K562 (cell line): Measurements from ENCODE around the gene P2RY11. TPM values are rescaled to one million over a fixed set of nuclear protein-coding genes. Genes with fewer than 3 reads are reported as not detected.

Source experiments
- CSDE1 ChIP-seq, 2 experiments: fragments of 450-650 bp; IDR thresholded peaks; 2 replicates each; pipeline ENCODE4 v1.6.1; 2016; ENCODE audit warnings: mild to moderate bottlenecking in 1 of 2
- EHMT2 ChIP-seq: fragments of 450-650 bp; IDR thresholded peaks from 2 replicates; pipeline ENCODE4 v1.6.1; 2018; ENCODE audit warnings: antibody characterized with exemption
- FIP1L1 ChIP-seq: fragments of 200-400 bp; formaldehyde crosslinking; IDR thresholded peaks from 2 replicates; pipeline ENCODE4 v1.6.1; 2018; ENCODE audit warnings: mild to moderate bottlenecking, low read depth, low read length; ENCODE audit not compliant: poor library complexity, severe bottlenecking
- MAFK ChIP-seq: IDR thresholded peaks from 2 replicates; pipeline ENCODE4 v1.6.1; 2011; ENCODE audit warnings: low read length, improper control_type of control experiment
- NFATC3 ChIP-seq: fragments of 450-650 bp; IDR thresholded peaks from 2 replicates; pipeline ENCODE4 v1.6.1; 2017; ENCODE audit warnings: mild to moderate bottlenecking
- RBBP5 ChIP-seq: fragments of 200-600 bp; sonication (generic); IDR thresholded peaks from 2 replicates; pipeline ENCODE4 v1.6.1; 2012; ENCODE audit warnings: borderline replicate concordance, mild to moderate bottlenecking, low read length, control low read depth, inconsistent platforms; ENCODE audit not compliant: insufficient read depth, poor library complexity, severe bottlenecking
- U2AF1 ChIP-seq: fragments of 200-400 bp; formaldehyde crosslinking; optimal IDR thresholded peaks from 2 replicates; pipeline ENCODE3; 2017; ENCODE audit warnings: mild to moderate bottlenecking, low read depth, low read length, moderate library complexity
- ZNF764 ChIP-seq: fragments of 250-450 bp; sonication (Bioruptor Pico); IDR thresholded peaks from 2 replicates; pipeline ENCODE4 v1.4.0; 2020; ENCODE audit warnings: low read depth, mild to moderate bottlenecking, moderate library complexity
- ZNF780A ChIP-seq: fragments of 250-450 bp; sonication (Bioruptor Pico); IDR thresholded peaks from 2 replicates; pipeline ENCODE4 v1.5.0; 2021; ENCODE audit warnings: mild to moderate bottlenecking
- polyA plus RNA-seq, 8 experiments: library from polyadenylated mRNA; depleted of rRNA in 4 of 8; stranded (reverse) in 5 of 8; unstranded in 3 of 8; fragments of >200 nt; fragmentation: Nextera tagmentation in 2 of 8; fragmentation: Illumina TruSeq in 1 of 8; extraction: Ambion mirVana in 2 of 8; extraction: Trizol in 1 of 8; gene quantifications; 2 replicates each; pipeline versions ENCODE4 v1.2.1 to v1.2.3, GENCODE V29; 2011 to 2014; ENCODE audit warnings: inconsistent platforms in 1 of 8, missing spikeins in 1 of 8
- total RNA-seq, 7 experiments: library from RNA; depleted of rRNA in 6 of 7; stranded (reverse); fragments of >200 nt in 6 of 7; fragmentation: Illumina TruSeq in 2 of 7; extraction: Trizol in 2 of 7; gene quantifications; 2 replicates each; pipeline versions ENCODE4 v1.2.1 to v1.2.3, GENCODE V29; 2011 to 2021; ENCODE audit warnings: low replicate concordance in 1 of 7
- TF ChIP-seq, protein P1 (sequence below), 2 experiments: fragments of 450-650 bp in 1 of 2; IDR thresholded peaks; 2 replicates each; pipeline ENCODE4 v1.6.1; 2011 to 2017; ENCODE audit warnings: low read depth in 2 of 2, antibody characterized with exemption in 1 of 2, borderline replicate concordance in 1 of 2, low read length in 1 of 2, mild to moderate bottlenecking in 1 of 2, mixed read lengths in 1 of 2; ENCODE audit not compliant: control insufficient read depth in 1 of 2
- TF ChIP-seq, protein P2 (sequence below), 3 experiments: fragments of 200-800 bp in 1 of 3; fragments of 250-450 bp in 1 of 3; fragments of 450-650 bp in 1 of 3; sonication (Bioruptor Pico) in 1 of 3; sonication (Bioruptor generic) in 1 of 3; formaldehyde crosslinking in 1 of 3; IDR thresholded peaks; 2 replicates each; pipeline versions ENCODE4 v1.6.1 to v1.8.0; 2016 to 2022; ENCODE audit warnings: mild to moderate bottlenecking in 2 of 3, missing genetic modification characterization in 2 of 3, missing compliant biosample characterization in 1 of 3, moderate library complexity in 1 of 3
- TF ChIP-seq, protein P3 (sequence below): sonication (generic); formaldehyde crosslinking; IDR thresholded peaks from 2 replicates; pipeline ENCODE4 v1.8.0; 2022; ENCODE audit warnings: mild to moderate bottlenecking, missing genetic modification reagents
- TF ChIP-seq, protein P4 (sequence below): fragments of 250-450 bp; sonication (Bioruptor Pico); IDR thresholded peaks from 2 replicates; pipeline ENCODE4 v1.4.0; 2020; ENCODE audit warnings: mild to moderate bottlenecking

P2RY11 gene
- total and polyA plus RNA-seq, 9 of the 15 experiments (the other 6 are each of a cell fraction or from before 2014, with no cell fraction given) = 0.03 to 10.1 (median 1.5) TPM

- TF ChIP-seq U2AF1 = no peak
- TF ChIP-seq EHMT2 = no peak
- no peak for TF ChIP-seq ZNF780A (CRISPR knock-in tag)
- TF ChIP-seq, protein P1, sequence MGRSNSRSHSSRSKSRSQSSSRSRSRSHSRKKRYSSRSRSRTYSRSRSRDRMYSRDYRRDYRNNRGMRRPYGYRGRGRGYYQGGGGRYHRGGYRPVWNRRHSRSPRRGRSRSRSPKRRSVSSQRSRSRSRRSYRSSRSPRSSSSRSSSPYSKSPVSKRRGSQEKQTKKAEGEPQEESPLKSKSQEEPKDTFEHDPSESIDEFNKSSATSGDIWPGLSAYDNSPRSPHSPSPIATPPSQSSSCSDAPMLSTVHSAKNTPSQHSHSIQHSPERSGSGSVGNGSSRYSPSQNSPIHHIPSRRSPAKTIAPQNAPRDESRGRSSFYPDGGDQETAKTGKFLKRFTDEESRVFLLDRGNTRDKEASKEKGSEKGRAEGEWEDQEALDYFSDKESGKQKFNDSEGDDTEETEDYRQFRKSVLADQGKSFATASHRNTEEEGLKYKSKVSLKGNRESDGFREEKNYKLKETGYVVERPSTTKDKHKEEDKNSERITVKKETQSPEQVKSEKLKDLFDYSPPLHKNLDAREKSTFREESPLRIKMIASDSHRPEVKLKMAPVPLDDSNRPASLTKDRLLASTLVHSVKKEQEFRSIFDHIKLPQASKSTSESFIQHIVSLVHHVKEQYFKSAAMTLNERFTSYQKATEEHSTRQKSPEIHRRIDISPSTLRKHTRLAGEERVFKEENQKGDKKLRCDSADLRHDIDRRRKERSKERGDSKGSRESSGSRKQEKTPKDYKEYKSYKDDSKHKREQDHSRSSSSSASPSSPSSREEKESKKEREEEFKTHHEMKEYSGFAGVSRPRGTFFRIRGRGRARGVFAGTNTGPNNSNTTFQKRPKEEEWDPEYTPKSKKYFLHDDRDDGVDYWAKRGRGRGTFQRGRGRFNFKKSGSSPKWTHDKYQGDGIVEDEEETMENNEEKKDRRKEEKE (IDR thresholded peaks at IDR 0.05; ENCODE audit: borderline replicate concordance in 1 of 2, control insufficient read depth in 1 of 2, low read depth in 2 of 2, low read length in 1 of 2) = no peak
- TF ChIP-seq, protein P2, sequence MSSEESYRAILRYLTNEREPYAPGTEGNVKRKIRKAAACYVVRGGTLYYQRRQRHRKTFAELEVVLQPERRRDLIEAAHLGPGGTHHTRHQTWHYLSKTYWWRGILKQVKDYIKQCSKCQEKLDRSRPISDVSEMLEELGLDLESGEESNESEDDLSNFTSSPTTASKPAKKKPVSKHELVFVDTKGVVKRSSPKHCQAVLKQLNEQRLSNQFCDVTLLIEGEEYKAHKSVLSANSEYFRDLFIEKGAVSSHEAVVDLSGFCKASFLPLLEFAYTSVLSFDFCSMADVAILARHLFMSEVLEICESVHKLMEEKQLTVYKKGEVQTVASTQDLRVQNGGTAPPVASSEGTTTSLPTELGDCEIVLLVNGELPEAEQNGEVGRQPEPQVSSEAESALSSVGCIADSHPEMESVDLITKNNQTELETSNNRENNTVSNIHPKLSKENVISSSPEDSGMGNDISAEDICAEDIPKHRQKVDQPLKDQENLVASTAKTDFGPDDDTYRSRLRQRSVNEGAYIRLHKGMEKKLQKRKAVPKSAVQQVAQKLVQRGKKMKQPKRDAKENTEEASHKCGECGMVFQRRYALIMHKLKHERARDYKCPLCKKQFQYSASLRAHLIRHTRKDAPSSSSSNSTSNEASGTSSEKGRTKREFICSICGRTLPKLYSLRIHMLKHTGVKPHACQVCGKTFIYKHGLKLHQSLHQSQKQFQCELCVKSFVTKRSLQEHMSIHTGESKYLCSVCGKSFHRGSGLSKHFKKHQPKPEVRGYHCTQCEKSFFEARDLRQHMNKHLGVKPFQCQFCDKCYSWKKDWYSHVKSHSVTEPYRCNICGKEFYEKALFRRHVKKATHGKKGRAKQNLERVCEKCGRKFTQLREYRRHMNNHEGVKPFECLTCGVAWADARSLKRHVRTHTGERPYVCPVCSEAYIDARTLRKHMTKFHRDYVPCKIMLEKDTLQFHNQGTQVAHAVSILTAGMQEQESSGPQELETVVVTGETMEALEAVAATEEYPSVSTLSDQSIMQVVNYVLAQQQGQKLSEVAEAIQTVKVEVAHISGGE (CRISPR knock-in tag; IDR thresholded peaks at IDR 0.05) = peak in 1 of 3 experiments; percentile 54; a peak in 1 of 6 replicates
- TF ChIP-seq, protein P3, sequence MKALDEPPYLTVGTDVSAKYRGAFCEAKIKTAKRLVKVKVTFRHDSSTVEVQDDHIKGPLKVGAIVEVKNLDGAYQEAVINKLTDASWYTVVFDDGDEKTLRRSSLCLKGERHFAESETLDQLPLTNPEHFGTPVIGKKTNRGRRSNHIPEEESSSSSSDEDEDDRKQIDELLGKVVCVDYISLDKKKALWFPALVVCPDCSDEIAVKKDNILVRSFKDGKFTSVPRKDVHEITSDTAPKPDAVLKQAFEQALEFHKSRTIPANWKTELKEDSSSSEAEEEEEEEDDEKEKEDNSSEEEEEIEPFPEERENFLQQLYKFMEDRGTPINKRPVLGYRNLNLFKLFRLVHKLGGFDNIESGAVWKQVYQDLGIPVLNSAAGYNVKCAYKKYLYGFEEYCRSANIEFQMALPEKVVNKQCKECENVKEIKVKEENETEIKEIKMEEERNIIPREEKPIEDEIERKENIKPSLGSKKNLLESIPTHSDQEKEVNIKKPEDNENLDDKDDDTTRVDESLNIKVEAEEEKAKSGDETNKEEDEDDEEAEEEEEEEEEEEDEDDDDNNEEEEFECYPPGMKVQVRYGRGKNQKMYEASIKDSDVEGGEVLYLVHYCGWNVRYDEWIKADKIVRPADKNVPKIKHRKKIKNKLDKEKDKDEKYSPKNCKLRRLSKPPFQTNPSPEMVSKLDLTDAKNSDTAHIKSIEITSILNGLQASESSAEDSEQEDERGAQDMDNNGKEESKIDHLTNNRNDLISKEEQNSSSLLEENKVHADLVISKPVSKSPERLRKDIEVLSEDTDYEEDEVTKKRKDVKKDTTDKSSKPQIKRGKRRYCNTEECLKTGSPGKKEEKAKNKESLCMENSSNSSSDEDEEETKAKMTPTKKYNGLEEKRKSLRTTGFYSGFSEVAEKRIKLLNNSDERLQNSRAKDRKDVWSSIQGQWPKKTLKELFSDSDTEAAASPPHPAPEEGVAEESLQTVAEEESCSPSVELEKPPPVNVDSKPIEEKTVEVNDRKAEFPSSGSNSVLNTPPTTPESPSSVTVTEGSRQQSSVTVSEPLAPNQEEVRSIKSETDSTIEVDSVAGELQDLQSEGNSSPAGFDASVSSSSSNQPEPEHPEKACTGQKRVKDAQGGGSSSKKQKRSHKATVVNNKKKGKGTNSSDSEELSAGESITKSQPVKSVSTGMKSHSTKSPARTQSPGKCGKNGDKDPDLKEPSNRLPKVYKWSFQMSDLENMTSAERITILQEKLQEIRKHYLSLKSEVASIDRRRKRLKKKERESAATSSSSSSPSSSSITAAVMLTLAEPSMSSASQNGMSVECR (CRISPR knock-in tag) = 0 out of 2 replicates have a peak, but pooled peaks have one; percentile 7
- peak; percentile 53 for TF ChIP-seq RBBP5
- TF ChIP-seq MAFK = no peak
- TF ChIP-seq NFATC3 = no peak
- no peak for TF ChIP-seq CSDE1 (IDR thresholded peaks at IDR 0.05)
- TF ChIP-seq FIP1L1 = no peak
- TF ChIP-seq, protein P4, sequence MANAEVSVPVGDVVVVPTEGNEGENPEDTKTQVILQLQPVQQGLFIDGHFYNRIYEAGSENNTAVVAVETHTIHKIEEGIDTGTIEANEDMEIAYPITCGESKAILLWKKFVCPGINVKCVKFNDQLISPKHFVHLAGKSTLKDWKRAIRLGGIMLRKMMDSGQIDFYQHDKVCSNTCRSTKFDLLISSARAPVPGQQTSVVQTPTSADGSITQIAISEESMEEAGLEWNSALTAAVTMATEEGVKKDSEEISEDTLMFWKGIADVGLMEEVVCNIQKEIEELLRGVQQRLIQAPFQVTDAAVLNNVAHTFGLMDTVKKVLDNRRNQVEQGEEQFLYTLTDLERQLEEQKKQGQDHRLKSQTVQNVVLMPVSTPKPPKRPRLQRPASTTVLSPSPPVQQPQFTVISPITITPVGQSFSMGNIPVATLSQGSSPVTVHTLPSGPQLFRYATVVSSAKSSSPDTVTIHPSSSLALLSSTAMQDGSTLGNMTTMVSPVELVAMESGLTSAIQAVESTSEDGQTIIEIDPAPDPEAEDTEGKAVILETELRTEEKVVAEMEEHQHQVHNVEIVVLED (CRISPR knock-in tag) = peak; percentile 84
- TF ChIP-seq ZNF764 (CRISPR knock-in tag) = no peak
Measured at GRCh38 chr19:10095948-10096614, 15.4 kb upstream of the P2RY11 start (continued).
